ENCODE results near the gene TEKT3. TPM values are rescaled to one million over a fixed set of nuclear protein-coding genes. Genes with fewer than 3 reads are reported as not detected.
A peak's percentile ranks its signal among the peaks of the same experiment; 100 is the strongest.

Gene TEKT3
- total and polyA plus RNA-seq, 2 of the 4 experiments (the other 2 are of a cell fraction): 0.15 TPM; not detected in 1

GRCh38 chr17:15260376-15261257 is 80.8 kb downstream of the TEKT3 start:
- POLR2A ChIA-PET (ENCODE audit: unreplicated experiment): interaction anchor here (0.6 kb wide), 1 partner anchor 102 kb away, joined by 3 read pairs; no protein-coding TSS in a partner anchor
- in situ Hi-C loops (cut with MboI; ENCODE audit: low sequenced_read_pairs): loop anchor here (10.0 to 25.0 kb wide), 3 partner anchors 174 to 702 kb away; no protein-coding TSS in a partner anchor
- no TSS peak for BruUV-seq (replicated peaks)

More at GRCh38 chr17:15260376-15261257, 80.8 kb downstream of the TEKT3 start:
- H2BK15ac ChIP-seq (ENCODE audit: low read depth, low read length): peak overlapping the region; percentile 74; the same call in 2 of the 3 replicates
- dilution Hi-C loops (cut with HindIII; ENCODE audit: low sequenced_read_pairs, unreplicated experiment) (no loop called here), intact Hi-C loops (cut with micrococcal nuclease) (loop anchor here (1.0 to 10.0 kb wide), 4 partner anchors 84 to 738 kb away; partner anchors contain the start of genes TEKT3, TTC19 and ZSWIM7)
- peak overlapping the region; percentile 95 for H2AK9ac ChIP-seq (replicated peaks; ENCODE audit: low read depth, low read length, poor library complexity)
- peak overlapping the region; percentile 82 for H3K56ac ChIP-seq (ENCODE audit: extremely low read depth, insufficient read depth, low read length)
- H2AK5ac ChIP-seq (ENCODE audit: low read depth, low read length): peak overlapping the region; percentile 42; the same call in 1 of the 2 replicates
- peaks cover 33% of the 10 kb centered on the region for H3K36me3 ChIP-seq (ENCODE audit: control insufficient read depth, insufficient read depth, low read length)
- peak overlapping the region; percentile 78 to 86 for H4K8ac ChIP-seq (ENCODE audit: low read depth in 2 of 2, low read length in 2 of 2)
- peaks cover 22 to 53% of the 10 kb centered on the region in 2 experiments for H3K79me1 ChIP-seq (ENCODE audit: low read depth in 1 of 2, low read length in 2 of 2)
- H3K27ac ChIP-seq (ENCODE audit: insufficient read depth, low read length): peak overlapping the region; percentile 88
- no peaks in the 10 kb centered on the region for H3K9me3 ChIP-seq (ENCODE audit: control insufficient read depth, insufficient read depth, low read length)
- peaks cover 12% of the 10 kb centered on the region for H3K27me3 ChIP-seq (ENCODE audit: control insufficient read depth, insufficient read depth, low read length)
- peak overlapping the region; percentile 94 for H2AFZ ChIP-seq (replicated peaks; ENCODE audit: low read length, poor library complexity)
- peak overlapping the region; percentile 95 for H4K91ac ChIP-seq (ENCODE audit: insufficient read depth, low read depth, low read length)
- peak overlapping the region; percentile 94 for H3K14ac ChIP-seq (replicated peaks; ENCODE audit: low read depth, low read length)
- peaks cover 15% of the 10 kb centered on the region for H3K4me1 ChIP-seq (ENCODE audit: control insufficient read depth, insufficient read depth, low read length)
- H3K9ac ChIP-seq (ENCODE audit: low read depth, low read length): peak overlapping the region; percentile 98
- H2BK20ac ChIP-seq (ENCODE audit: low read depth, low read length): peak overlapping the region; percentile 78
- DNase-seq (peak; percentile 88), ATAC-seq (ENCODE audit: low read depth) (peak; percentile 60)
- H3K23ac ChIP-seq (ENCODE audit: low read depth, low read length): peak overlapping the region; percentile 95
- peak overlapping the region; percentile 84 for H2BK120ac ChIP-seq (ENCODE audit: low read depth, low read length)
- H2BK5ac ChIP-seq (ENCODE audit: low read depth, low read length, poor library complexity, severe bottlenecking): peak overlapping the region; percentile 75
- peak overlapping the region; percentile 95 for H3K4ac ChIP-seq (ENCODE audit: low read depth, low read length)
- CTCF ChIA-PET: interaction anchor here (0.6 to 2.5 kb wide), 4 partner anchors 25 to 242 kb away, joined by 3 to 9 read pairs (median 4); no protein-coding TSS in a partner anchor
- H3K4me3 ChIP-seq (ENCODE audit: insufficient read depth, low read depth, low read length): peak overlapping the region; percentile 76
- H3K18ac ChIP-seq (ENCODE audit: low read depth, low read length): peak overlapping the region; percentile 79
- peak; percentile 33; the same call in 1 of the 2 replicates for TF ChIP-seq MAZ (IDR thresholded peaks at IDR 0.05; ENCODE audit: borderline replicate concordance, low read depth, low read length)
- TF ChIP-seq SMC3 (IDR thresholded peaks at IDR 0.05; ENCODE audit: low read depth, low read length): peak; percentile 92
- TF ChIP-seq CEBPB (IDR thresholded peaks at IDR 0.05; ENCODE audit: low read depth, low read length): no peak
- 0 out of 2 replicates have a peak, but pooled peaks have one; percentile 4 for TF ChIP-seq FOS (IDR thresholded peaks at IDR 0.05; ENCODE audit: low read depth, low read length)
- TF ChIP-seq BHLHE40 (IDR thresholded peaks at IDR 0.05; ENCODE audit: low read depth, low read length): 0 out of 2 replicates have a peak, but pooled peaks have one; percentile 0
- TF ChIP-seq RAD21 (IDR thresholded peaks at IDR 0.05; ENCODE audit: low read length): peak; percentile 98
- TF ChIP-seq POLR2A (IDR thresholded peaks at IDR 0.05; ENCODE audit: low read depth, low read length): peak; percentile 68
- no peak for TF ChIP-seq CHD1 (IDR thresholded peaks at IDR 0.05; ENCODE audit: low read depth, low read length)
- peak; percentile 12; the same call in 1 of the 2 replicates for TF ChIP-seq MAFK (IDR thresholded peaks at IDR 0.05; ENCODE audit: low read depth, low read length)
- TF ChIP-seq MXI1 (IDR thresholded peaks at IDR 0.05; ENCODE audit: borderline replicate concordance, low read depth, low read length): peak; percentile 60; the same call in 1 of the 2 replicates
- TF ChIP-seq RFX5 (IDR thresholded peaks at IDR 0.05; ENCODE audit: low read depth, low read length): no peak
- peak; percentile 97 for TF ChIP-seq CTCF (conservative IDR thresholded peaks at IDR 0.05; ENCODE audit: low read depth, low read length)
- peak overlapping the region; percentile 80 for H3K4me2 ChIP-seq (ENCODE audit: low read depth, low read length)
- peaks cover 40% of the 10 kb centered on the region; the same call in 1 of the 2 replicates for H4K20me1 ChIP-seq (ENCODE audit: insufficient read depth, low read length)
- peaks cover 18% of the 10 kb centered on the region; the same call in 1 of the 2 replicates for H3K9me1 ChIP-seq (ENCODE audit: insufficient read depth, low read length)
- 2% methylated on average over 31 of the region's 67 CpGs; no CpG with 5 or more reads in 1 of the 2 experiments for WGBS, 2 experiments (ENCODE audit: extremely low coverage in 2 of 2, insufficient read length in 1 of 2)
- H4K5ac ChIP-seq (ENCODE audit: low read depth, low read length): peak overlapping the region; percentile 58
